Pons (tissue), 1 donor: ENCODE data around the gene IL2RG.

Experiments
- DNase-seq: peaks from one replicate; pipeline ENCODE4 v3.0.0-alpha.2; 2016; ENCODE audit warnings: low spot score

The IL2RG gene

GRCh38 chrX:71068044-71068918 lies 43.1 kb downstream of the IL2RG start, which contains the start of gene SNX12:
TSS of gene SNX12 (minus strand) at chrX:71068334. CDS start at chrX:71068306, 28 bp downstream.
- DNase-seq, result peak; percentile 93

DNA sequence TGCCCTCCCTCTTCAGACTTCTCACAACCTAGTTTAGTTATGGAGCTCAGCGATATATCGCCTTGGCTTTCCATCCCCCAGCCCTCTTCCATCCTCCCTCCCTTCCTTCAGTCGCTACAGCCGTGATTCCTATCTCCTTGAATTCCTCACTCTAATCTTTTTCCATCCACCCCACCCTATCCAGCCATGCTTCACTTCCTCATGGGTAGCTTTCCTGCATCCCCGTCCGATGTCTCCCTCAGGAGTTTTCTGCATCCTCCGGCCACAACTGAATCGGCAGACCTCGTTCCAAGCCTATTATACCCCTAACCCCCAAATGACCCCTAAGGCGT lies 43.7 kb downstream of the IL2RG start:
- no peak for DNase-seq

DNA sequence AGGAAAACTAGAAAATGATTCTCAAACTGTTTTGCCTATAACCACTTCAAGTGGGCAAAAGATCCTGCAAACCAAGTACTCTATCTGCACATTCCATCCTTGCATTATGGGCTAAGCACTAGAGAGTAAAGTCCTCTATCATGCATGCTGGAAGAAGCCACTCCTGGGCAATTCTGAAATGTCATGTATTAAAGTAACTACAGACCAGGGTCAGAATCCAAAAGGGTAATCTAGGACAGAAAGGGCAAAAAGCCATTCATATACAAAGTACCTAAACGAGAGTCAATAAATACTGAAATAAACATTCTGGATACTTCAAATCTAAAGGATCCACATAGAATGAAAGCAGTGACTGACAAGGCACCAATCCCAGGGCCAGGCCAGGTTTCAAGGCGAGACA lies 44.3 kb downstream of the IL2RG start:
- no peak for DNase-seq

GRCh38 chrX:71060127-71060526 lies 51.2 kb downstream of the IL2RG start:
- no peak for DNase-seq

GRCh38 chrX:71057848-71058530 lies 53.4 kb downstream of the IL2RG start:
- DNase-seq, result no peak
